ENCODE results near the gene PLD6.

GRCh38 chr17:17177176-17177575 is 29.0 kb downstream of the PLD6 start:
- TF ChIP-seq ATF2 (CRISPR knock-in tag; IDR thresholded peaks at IDR 0.05; ENCODE audit: borderline replicate concordance, low read depth) (no peak), CTCF (IDR thresholded peaks at IDR 0.05) (no peak), ZNF138 (CRISPR knock-in tag; conservative IDR thresholded peaks at IDR 0.05) (no peak), ZSCAN18 (CRISPR knock-in tag; IDR thresholded peaks at IDR 0.05) (no peak), ZNF219 (CRISPR knock-in tag; IDR thresholded peaks at IDR 0.05; ENCODE audit: borderline replicate concordance) (no peak)
- TF ChIP-seq, protein P1, sequence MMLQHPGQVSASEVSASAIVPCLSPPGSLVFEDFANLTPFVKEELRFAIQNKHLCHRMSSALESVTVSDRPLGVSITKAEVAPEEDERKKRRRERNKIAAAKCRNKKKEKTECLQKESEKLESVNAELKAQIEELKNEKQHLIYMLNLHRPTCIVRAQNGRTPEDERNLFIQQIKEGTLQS (CRISPR knock-in tag; conservative IDR thresholded peaks at IDR 0.05): no peak

Data from WTC11 (cell line).